ENCODE data around the gene OR52E4.

Gene OR52E4

GRCh38 chr11:5880329-5880728, at the start of gene OR52E4:
TSS of gene OR52E4 (plus strand) at chr11:5880629. CDS start at chr11:5884293, 3,664 bp downstream.
- no peak for DNase-seq (ENCODE audit: low read depth in 2 of 2)

DNA sequence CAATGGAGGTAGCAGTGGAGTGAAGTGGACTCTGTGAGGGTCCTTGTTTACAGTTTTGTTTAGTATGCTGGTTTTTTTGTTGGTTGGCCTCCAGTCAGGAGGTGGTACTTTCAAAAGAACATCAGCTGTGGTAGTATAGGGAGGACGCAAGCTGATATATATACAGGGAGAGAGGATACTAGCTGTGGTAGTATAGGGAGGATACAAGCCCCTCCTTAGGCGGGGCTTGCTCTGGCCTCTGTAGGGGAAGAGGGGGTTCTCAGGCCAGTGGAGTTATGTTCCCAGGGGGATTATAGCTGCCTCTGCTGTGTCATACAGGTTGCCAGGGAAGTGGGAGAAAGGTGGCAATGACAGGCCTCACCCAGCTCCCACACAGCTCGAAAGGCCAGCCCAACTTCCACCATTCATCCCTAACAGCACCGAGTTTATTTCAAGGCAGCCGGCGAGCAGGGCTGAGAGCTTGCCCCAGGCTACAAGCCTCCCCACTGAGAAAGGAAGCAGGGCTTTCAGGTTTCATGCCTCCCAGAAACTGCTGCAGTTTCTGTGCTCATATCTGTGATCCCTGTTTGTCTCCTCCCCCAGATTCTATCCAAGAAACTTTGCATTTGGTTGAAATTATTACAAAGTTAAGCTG, 49.1 kb upstream of the OR52E4 start:
- no peak for DNase-seq (ENCODE audit: low read depth in 2 of 2)

- no peak for DNase-seq (ENCODE audit: low read depth in 2 of 2)
Observed at GRCh38 chr11:5833446-5833845, 47.0 kb upstream of the OR52E4 start.

DNA sequence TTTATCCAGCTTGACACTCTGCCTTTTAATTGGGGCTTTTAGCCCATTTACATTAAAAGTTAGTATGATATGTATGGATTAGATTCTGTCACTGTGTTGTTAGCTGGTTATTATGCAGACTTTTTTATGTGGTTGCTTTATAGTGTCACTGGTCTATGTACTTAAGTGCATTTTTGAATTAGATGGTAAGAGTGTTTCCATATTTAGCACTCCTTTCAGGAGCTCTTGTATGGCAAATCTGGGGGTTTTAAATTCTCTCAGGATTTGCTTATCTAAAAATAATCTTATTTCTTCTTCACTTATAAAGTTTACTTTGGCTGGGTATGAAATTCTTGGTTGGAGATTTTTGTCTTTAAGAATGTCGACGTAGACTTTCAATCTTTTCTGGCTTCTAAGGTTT, 42.7 kb upstream of the OR52E4 start:
- no peak for DNase-seq (ENCODE audit: low read depth in 2 of 2)

- DNase-seq (ENCODE audit: low read depth in 2 of 2): no peak
Observed at GRCh38 chr11:5841797-5842196, 38.6 kb upstream of the OR52E4 start, which contains the start of gene OR52E6. TSS of gene OR52E6 (minus strand) at chr11:5841897. CDS start at chr11:5841897, 0 bp downstream.

DNA sequence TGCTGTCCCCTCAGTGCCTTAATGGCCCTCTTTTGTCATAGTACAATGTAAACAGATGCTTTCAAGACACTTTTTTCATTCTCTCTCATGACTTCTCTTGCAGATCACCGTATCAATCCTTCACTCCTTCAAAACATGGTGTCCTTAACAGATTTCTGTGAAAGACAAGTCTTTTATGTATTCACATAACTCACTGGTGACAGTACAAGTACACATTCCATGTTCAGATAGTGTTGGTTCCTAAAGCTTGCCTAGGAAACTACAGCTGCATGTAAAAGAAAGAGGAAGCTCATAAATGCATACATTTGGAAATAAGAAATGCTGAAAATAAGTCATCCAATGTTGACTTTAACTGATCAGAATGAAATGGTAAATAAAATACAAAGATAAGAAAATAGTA, 33.7 kb upstream of the OR52E4 start:
- DNase-seq (ENCODE audit: low read depth in 2 of 2): no peak

GRCh38 chr11:5847711-5848110, 32.7 kb upstream of the OR52E4 start:
- no peak for DNase-seq (ENCODE audit: low read depth in 2 of 2)

- no peak for DNase-seq (ENCODE audit: low read depth in 2 of 2)
Observed at GRCh38 chr11:5851002-5851401, 29.4 kb upstream of the OR52E4 start.

- DNase-seq (ENCODE audit: low read depth in 2 of 2): no peak
Observed at GRCh38 chr11:5857590-5857989, 22.8 kb upstream of the OR52E4 start, which contains the start of gene OR52E8. TSS of gene OR52E8 (minus strand) at chr11:5857690. CDS start at chr11:5857690, 0 bp downstream.

DNA sequence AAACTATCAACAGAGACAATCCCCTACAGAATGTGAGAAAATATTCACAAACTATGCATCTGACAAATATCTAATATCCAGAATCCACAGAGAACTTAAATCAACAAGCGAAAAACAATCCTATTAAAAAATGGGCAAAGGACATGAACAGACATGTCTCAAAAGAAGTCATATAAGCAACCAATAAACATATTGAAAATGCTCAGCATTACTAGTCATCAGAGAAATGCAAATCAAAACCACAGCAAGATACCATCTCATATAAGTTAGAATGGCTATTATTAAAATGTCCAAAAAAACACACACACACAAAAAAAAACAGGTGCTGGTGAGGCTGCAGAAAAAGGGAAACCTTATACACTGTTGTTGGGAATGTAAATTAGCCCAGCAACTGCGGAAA, 14.6 kb upstream of the OR52E4 start:
- DNase-seq (ENCODE audit: low read depth in 2 of 2): no peak

DNA sequence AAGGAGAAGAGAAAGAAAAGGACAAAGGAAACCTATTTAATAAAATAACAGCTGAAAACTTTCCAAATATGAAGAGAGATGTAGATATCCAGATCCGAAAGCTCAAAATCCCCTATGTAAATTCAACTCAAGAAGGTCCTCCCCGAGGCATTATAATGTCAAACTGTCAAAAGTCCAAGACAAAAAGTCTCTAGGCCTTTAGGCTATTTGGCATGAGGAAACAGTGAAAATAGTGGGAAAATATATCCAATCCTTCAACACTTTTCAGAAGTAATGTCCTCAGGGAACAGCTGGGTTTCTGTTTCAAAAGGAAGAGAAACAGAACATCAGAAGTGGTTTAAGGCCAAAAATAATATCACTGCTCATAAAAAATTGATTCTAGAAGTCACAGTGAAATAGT, 1.9 kb upstream of the OR52E4 start:
- DNase-seq (ENCODE audit: low read depth in 2 of 2): no peak

DNA sequence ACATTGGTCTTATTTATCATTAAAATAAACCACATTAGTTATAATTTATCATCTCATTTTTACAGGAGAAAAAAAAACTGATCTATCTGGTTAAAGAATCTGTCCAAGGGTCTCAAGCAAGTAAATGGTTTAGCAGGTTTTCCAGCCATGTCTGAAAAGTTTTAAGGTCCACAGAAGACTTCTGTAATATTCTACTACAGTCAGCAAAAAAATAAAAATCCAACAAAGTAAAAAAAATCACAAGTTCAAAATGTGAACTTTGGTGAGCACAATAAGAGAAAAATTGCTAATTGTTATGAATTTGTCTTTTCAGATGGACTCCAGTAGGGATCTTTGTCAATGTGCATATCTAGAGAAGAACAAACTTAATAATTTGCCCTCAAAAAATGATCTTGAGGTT, 1.3 kb downstream of the OR52E4 start:
- DNase-seq (ENCODE audit: low read depth in 2 of 2): no peak

DNA sequence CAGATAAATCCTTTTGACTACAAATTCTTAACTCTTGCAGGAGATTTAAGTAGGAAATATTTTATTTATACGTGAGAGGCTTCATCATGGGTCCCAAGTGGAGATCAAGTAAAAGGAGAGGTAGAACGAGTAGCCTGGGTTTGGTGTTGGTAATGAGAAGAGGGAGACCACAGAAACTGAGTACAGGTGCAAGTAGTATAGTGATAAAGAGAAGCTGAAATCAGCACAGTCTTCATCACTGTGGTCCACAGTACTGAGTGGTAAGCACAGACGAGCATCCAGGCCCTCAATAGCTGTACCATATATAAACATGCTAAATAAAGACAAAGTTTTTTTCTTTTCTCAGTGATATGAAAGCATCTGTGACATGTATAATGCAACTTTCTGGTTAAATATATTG, 6.7 kb downstream of the OR52E4 start:
- DNase-seq (ENCODE audit: low read depth in 2 of 2): no peak

DNA sequence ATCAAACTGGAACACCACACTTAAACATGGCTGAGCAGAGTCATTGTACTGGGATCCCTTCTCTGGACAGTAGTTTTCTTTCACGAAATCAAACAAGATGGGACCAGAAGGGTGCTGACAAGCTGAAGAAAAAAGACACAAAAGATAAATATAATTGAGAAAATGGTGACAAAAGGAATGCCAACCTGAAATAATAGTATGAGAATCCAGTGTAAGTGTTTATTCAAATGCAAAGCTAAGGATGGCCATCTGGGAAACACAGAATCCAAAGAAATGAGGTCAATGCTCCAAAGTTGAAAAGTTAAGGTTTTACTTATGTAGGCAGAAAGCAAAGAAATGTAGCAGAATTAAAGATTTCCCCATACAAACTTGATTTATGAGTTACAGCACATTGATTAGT, 7.2 kb downstream of the OR52E4 start:
- DNase-seq (ENCODE audit: low read depth in 2 of 2): no peak

DNA sequence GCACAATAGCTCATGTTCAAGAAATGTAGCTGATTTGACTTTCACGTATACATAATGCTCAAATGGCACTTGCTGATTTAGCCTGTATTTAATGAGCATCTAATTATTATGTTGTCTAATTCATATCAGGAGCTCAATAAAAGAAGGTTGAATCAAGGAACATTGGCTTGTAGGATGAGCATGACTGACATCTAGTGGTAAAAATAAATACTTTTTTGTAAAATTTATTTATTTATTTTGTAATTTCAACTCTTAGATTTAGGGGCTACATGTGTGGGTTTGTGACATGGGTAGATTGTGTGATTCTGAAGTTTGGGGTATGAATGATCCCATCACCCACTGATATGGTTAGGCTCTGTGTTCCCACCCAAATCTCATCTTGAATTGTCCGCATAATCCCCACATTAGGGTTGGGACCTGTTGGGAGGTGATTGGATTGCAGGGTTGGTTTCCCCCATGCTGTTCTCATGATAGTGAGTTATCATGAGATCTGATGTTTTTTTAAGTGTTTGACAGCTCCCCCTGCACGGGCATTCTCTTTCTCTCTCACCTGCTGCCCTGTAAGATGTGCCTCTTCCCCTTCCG, 10.9 kb downstream of the OR52E4 start:
- DNase-seq (ENCODE audit: low read depth in 2 of 2): no peak

DNA sequence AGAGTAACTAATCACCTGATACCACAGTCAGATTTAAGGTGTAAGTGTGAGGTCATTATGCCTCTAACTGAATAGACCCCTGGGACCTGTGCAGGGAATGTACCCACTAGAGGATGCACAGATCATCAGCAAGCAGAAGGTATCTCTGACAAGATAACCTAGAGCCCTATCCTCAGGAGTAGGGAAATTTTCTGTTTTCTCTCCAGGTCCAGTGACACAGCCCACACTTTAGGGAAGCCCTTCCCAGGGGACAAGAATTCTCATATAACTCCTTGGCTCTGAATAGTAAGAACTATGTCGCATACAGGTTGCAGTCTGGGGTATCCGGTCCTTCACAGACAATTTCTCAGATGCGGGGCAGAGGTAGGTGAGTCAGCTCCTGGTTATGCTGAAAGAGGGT, 12.5 kb downstream of the OR52E4 start, which contains the start of gene OR52E5:
Gene OR52E5 (plus strand): TSS at position 301 of the 400 bp plus-strand sequence. CDS start 7,569 bp downstream, outside the sequence.
- DNase-seq (ENCODE audit: low read depth in 2 of 2): no peak

- DNase-seq (ENCODE audit: low read depth in 2 of 2): no peak
Observed at GRCh38 chr11:5899534-5899933, 19.1 kb downstream of the OR52E4 start.

DNA sequence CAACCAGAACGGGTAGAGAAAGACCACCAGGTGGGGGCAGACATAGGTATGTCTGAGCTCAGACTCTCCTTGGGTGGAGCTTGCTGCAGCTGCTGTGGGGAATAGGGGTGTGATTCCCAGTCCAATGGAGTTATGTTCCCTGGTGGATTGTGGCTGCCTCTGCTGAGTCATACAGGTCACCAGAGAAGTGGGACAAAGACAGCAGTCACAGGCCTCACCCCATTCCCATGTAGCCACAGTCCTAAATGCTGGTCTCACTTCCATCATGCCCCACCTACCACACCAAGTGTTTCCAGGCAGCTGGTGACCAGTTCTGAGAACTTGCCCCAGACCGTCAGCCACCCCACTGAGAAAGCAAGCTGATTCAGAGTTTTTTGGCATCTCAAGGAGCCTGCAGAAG, 30.1 kb downstream of the OR52E4 start:
- DNase-seq (ENCODE audit: low read depth in 2 of 2): no peak

GRCh38 chr11:5922749-5923426, 42.5 kb downstream of the OR52E4 start:
- DNase-seq (ENCODE audit: low read depth in 2 of 2): peak; percentile 0 to 2

DNA sequence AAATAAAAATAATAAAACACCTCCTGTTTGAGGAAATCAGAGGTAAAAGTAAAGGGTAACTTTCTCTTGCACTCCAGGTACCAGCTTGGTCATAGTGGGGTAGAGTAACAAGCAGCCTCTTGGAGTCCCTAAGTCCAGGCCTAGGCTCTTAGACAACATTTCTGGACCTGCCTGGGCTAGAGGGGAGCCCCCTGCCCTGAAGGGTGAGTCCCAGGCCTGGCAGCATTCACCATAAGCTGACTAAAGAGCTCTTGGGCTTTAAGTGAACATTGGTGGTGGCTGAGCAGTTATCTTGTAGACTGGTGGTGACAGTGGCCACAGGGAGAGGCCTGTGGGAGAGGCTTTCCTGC, 43.0 kb downstream of the OR52E4 start:
- DNase-seq (ENCODE audit: low read depth in 2 of 2): no peak

DNA sequence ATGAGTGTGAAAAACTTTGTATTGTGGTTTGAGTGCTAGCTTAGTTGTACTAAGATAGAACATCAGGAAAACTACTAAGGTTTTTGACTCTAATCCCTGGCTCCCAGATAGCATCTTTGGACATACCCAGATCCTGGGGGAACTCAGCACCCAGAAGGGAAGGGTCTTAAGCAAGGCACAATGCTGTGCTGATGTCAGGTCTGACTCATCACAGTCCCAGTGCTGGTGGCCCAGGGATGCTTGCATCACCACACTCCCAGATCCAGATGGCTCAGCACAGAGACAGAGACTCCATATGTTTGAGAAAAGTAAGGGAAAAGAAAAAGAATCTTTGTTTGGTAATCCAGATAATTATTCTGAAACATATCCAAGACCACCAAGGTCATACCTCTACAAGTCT, 43.4 kb downstream of the OR52E4 start:
- DNase-seq (ENCODE audit: low read depth in 2 of 2): no peak

- no peak for DNase-seq (ENCODE audit: low read depth in 2 of 2)
Observed at GRCh38 chr11:5928271-5928670, 47.8 kb downstream of the OR52E4 start.

DNA sequence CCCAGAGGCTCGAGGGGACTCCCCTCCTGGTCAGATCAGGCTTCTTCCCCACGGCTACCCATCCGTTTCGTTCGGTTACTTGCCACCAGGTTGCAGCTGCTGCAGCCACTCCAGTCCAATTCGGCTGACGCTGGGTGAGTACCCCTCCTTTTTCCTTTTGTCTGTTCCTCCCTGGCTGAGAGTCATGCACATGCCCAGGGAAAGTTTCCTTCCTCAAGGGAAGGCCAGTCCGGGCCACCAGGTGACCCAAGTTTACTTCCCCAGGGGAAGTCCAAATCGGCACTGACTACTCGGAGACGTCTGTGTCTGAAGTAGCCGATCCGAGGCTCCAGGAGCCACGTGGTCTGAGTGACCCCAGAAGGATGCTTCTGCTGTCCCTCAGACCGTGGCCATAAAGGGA, 48.4 kb downstream of the OR52E4 start:
- DNase-seq (ENCODE audit: low read depth in 2 of 2): no peak
